ENCODE measurements around the gene NTHL1. TPM values are rescaled to one million over a fixed set of nuclear protein-coding genes. Genes with fewer than 3 reads are reported as not detected.

The NTHL1 gene
- total RNA-seq, 1 experiment from 2014 or later, result 47.3 TPM

DNA sequence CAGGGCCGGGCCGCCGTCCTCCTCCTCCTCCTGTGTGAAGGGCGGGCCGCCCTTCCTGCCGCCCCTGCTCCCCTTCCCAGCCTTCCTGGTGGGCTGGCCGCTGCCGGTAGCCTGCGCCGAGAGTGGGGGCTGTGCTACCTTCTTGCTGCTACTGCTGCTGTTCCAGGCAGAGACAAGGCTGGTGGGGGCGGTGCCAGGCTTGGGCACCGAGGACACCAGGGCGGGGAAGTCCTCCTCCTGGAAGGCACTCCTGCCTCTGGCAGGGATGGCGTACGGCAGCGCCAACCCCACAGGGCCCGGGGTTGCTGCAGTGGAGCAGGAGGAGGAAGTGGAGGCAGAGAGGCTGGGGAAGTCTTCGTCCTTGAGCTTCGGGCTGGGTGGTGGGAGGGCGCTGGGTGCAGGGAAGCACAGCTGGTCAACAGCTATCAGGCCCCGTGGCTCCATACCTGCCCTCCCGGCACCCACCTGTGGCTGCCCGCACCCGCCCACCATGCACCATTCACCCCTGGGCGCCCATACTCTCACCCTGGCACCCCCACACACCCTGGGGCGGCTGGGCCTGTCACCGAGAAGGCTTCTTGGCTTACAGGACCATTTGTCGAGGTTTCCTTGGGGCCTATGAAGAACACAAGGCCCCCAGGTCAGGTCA is 47.6 kb downstream of the NTHL1 start:
- H3F3A ChIP-seq (ENCODE audit: insufficient read depth, low read depth), result peaks cover 18% of the 10 kb centered on the region
- POLR2A ChIA-PET (ENCODE audit: unreplicated experiment), result no interaction called here
- TF ChIP-seq, protein P1, sequence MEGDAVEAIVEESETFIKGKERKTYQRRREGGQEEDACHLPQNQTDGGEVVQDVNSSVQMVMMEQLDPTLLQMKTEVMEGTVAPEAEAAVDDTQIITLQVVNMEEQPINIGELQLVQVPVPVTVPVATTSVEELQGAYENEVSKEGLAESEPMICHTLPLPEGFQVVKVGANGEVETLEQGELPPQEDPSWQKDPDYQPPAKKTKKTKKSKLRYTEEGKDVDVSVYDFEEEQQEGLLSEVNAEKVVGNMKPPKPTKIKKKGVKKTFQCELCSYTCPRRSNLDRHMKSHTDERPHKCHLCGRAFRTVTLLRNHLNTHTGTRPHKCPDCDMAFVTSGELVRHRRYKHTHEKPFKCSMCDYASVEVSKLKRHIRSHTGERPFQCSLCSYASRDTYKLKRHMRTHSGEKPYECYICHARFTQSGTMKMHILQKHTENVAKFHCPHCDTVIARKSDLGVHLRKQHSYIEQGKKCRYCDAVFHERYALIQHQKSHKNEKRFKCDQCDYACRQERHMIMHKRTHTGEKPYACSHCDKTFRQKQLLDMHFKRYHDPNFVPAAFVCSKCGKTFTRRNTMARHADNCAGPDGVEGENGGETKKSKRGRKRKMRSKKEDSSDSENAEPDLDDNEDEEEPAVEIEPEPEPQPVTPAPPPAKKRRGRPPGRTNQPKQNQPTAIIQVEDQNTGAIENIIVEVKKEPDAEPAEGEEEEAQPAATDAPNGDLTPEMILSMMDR (conservative IDR thresholded peaks at IDR 0.05), result no peak
- no peak for TF ChIP-seq EZH2 (IDR thresholded peaks at IDR 0.05; ENCODE audit: low read depth)
- no peak for DNase-seq
- CTCF ChIA-PET, result no interaction called here
- H3K27ac ChIP-seq, result no peak overlapping the region
- no TSS peak for BruUV-seq (replicated peaks)
- H3K79me2 ChIP-seq (ENCODE audit: low read depth), result peaks cover 18% of the 10 kb centered on the region; the same call in 1 of the 2 replicates
- H2AFZ ChIP-seq, result no peak overlapping the region
- H3K4me1 ChIP-seq (replicated peaks; ENCODE audit: insufficient read depth), result peaks cover 6% of the 10 kb centered on the region; the same call in 1 of the 2 replicates
- H3K27me3 ChIP-seq (ENCODE audit: insufficient read depth, low read depth), result no peaks in the 10 kb centered on the region
- no peak overlapping the region for H3K4me3 ChIP-seq
- no peak overlapping the region for H3K4me2 ChIP-seq
- H3K9me3 ChIP-seq (ENCODE audit: insufficient read depth, low read depth), result no peaks in the 10 kb centered on the region
- peaks cover 21% of the 10 kb centered on the region for H4K20me1 ChIP-seq (ENCODE audit: insufficient read depth)
- no peaks in the 10 kb centered on the region for H3K9me2 ChIP-seq (ENCODE audit: insufficient read depth)
- intact Hi-C loops (cut with micrococcal nuclease; ENCODE audit: unreplicated experiment), result loop anchor here (10.0 kb wide), 1 partner anchor 255 kb away; the partner anchor contains the start of gene ECI1
- H3K36me3 ChIP-seq (ENCODE audit: low read depth), result 0 out of 2 replicates have a peak, but pooled peaks cover 5% of the 10 kb centered on the region

DNA sequence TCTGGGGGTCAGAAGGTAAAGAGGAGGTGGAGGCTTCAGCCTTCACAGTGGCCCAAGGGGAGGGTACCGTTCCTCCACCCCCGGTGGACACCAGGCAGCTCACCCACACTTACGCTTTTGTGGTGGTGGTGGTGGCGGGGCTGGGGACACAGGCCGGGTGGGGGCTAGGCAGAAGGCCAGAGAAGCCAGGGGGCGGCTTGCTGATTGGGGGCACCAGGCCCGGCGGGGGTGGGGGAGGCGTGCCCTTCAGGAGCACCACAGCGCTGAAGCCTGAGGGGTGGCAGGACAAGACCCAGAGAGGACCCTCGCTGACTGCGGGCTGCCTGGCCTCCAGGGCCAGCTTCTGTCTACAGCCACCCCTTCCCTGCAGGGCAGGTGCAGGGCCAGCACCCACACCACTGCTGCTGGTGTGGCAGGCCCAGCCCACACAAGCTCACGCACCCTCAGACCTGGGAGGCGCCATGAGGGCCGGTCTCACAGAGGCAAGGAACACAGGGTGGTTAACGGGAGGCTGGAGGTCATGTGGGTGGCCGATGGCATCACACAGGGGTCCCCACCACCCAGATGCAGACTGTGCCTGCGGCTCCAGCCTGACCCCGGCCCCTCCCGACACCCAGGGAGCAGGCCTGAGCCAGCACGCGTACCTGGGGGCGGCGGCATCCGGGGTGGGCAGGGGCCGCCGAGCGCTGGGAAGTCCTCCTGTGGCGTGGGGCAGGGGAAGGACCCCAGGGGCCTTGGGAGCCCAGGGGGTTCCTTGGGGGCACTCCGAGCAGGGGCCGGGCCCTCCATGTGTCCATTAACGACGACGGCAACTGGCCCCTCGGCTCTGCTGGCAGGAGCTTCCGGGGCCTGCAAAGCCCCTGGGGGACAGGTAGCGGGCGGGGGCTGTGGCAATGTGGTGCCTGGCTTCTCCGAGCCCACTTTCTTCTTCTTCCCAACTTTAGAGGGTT is 48.5 kb downstream of the NTHL1 start:
- Histone ChIP-seq H3K36me3 (ENCODE audit: low read depth) (0 out of 2 replicates have a peak, but pooled peaks cover 5% of the 10 kb centered on the region), H3K4me1 (replicated peaks; ENCODE audit: insufficient read depth) (peaks cover 8% of the 10 kb centered on the region), H3K4me2 (no peak overlapping the region), H4K20me1 (ENCODE audit: insufficient read depth) (peaks cover 14% of the 10 kb centered on the region), H3K9me3 (ENCODE audit: insufficient read depth, low read depth) (no peaks in the 10 kb centered on the region), H3K4me3 (no peak overlapping the region), H2AFZ (no peak overlapping the region), H3F3A (ENCODE audit: insufficient read depth, low read depth) (peaks cover 24% of the 10 kb centered on the region), H3K27ac (no peak overlapping the region), H3K9me2 (ENCODE audit: insufficient read depth) (no peaks in the 10 kb centered on the region), H3K27me3 (ENCODE audit: insufficient read depth, low read depth) (no peaks in the 10 kb centered on the region), H3K79me2 (ENCODE audit: low read depth) (peaks cover 9% of the 10 kb centered on the region; the same call in 1 of the 2 replicates)
- no peak for DNase-seq
- TF ChIP-seq, protein P1 (conservative IDR thresholded peaks at IDR 0.05), result no peak
- TF ChIP-seq EZH2 (IDR thresholded peaks at IDR 0.05; ENCODE audit: low read depth), result no peak
- BruUV-seq (replicated peaks), result no TSS peak
- POLR2A ChIA-PET (ENCODE audit: unreplicated experiment), result no interaction called here
- intact Hi-C loops (cut with micrococcal nuclease; ENCODE audit: unreplicated experiment), result no loop called here
- CTCF ChIA-PET, result no interaction called here

DNA sequence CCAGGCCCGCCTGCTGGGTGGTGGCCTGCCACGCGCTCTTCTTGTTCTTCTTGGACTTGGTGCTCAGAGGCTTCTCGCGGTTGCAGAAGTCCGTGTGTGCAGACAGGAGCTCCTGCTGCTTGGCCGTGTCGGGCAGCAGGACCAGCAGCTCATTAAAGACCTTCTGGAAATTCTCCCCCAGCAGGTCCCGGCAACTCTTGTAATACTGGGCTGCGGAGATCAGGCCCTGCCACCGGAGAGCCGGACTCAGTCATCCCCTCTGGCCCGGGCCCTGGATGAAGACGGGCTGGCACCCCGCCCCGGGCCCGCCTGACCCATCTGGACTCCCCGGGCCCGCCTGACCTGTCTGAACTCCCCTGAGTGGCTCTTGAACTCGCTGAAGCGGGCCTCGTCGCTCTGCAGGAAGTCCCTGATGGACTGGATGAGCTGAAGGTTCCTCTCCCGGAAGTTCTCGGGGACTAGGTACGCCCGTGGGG is 49.2 kb downstream of the NTHL1 start:
- Histone ChIP-seq H3K27ac (no peak overlapping the region), H3K9me3 (ENCODE audit: insufficient read depth, low read depth) (no peaks in the 10 kb centered on the region), H3K4me3 (no peak overlapping the region), H3K27me3 (ENCODE audit: insufficient read depth, low read depth) (no peaks in the 10 kb centered on the region), H3F3A (ENCODE audit: insufficient read depth, low read depth) (peaks cover 31% of the 10 kb centered on the region), H3K4me2 (no peak overlapping the region), H3K9me2 (ENCODE audit: insufficient read depth) (no peaks in the 10 kb centered on the region), H3K79me2 (ENCODE audit: low read depth) (0 out of 2 replicates have a peak, but pooled peaks cover 2% of the 10 kb centered on the region), H3K4me1 (replicated peaks; ENCODE audit: insufficient read depth) (peaks cover 16% of the 10 kb centered on the region), H4K20me1 (ENCODE audit: insufficient read depth) (peaks cover 6% of the 10 kb centered on the region; the same call in 1 of the 2 replicates), H2AFZ (no peak overlapping the region), H3K36me3 (ENCODE audit: low read depth) (0 out of 2 replicates have a peak, but pooled peaks cover 3% of the 10 kb centered on the region)
- ChIA-PET POLR2A (ENCODE audit: unreplicated experiment) (no interaction called here), CTCF (no interaction called here)
- intact Hi-C loops (cut with micrococcal nuclease; ENCODE audit: unreplicated experiment), result no loop called here
- DNase-seq, result no peak
- no TSS peak for BruUV-seq (replicated peaks)
- TF ChIP-seq EZH2 (IDR thresholded peaks at IDR 0.05; ENCODE audit: low read depth), result no peak
- TF ChIP-seq, protein P1 (conservative IDR thresholded peaks at IDR 0.05), result no peak

Measured in PC-9 (cell line).